ENCODE results near the gene PLB1. TPM values are rescaled to one million over a fixed set of nuclear protein-coding genes. Genes with fewer than 3 reads are reported as not detected.

Gene PLB1
- polyA plus RNA-seq, 2 of the 4 experiments (the other 2 are of a cell fraction), result 0.26 to 1.4 TPM

- DNase-seq (ENCODE audit: low read depth in 1 of 2, low spot score in 1 of 2) (no peak), ATAC-seq (no peak), FAIRE-seq (no peak)
- CTCF ChIA-PET, result interaction anchor here (1.5 to 12.5 kb wide), 5 partner anchors 9 to 41 kb away, joined by 3 to 159 read pairs (median 10); no protein-coding TSS in a partner anchor
- 79% methylated on average over 7 of the region's 7 CpGs for WGBS (ENCODE audit: missing lambda C conversion rate)
- no peak for TF ChIP-seq RCOR1 (IDR thresholded peaks at IDR 0.05; ENCODE audit: low read depth, low read length)
- no peak for TF ChIP-seq MAX (IDR thresholded peaks at IDR 0.05)
- TF ChIP-seq KDM1A (IDR thresholded peaks at IDR 0.05; ENCODE audit: low read depth), result no peak
- TF ChIP-seq CEBPB (IDR thresholded peaks at IDR 0.05), result 0 out of 4 replicates have a peak, but pooled peaks of 1 of the 2 experiments have one; percentile 35
- TF ChIP-seq USF2 (IDR thresholded peaks at IDR 0.05), result no peak
- no peak for TF ChIP-seq HMGXB4 (CRISPR knock-in tag; IDR thresholded peaks at IDR 0.05; ENCODE audit: borderline replicate concordance)
- no peak for TF ChIP-seq JUN (IDR thresholded peaks at IDR 0.05)
- Histone ChIP-seq H3K4me3 (no peak overlapping the region), H3K27ac (peak overlapping the region in 1 of 2 experiments; percentile 29; a peak in 1 of 6 replicates), H3K9me3 (no peaks in the 10 kb centered on the region), H3K4me2 (no peak overlapping the region), H3K4me1 (peaks cover 19% of the 10 kb centered on the region)
- POLR2A ChIA-PET, result interaction anchor here (0.8 kb wide), 1 partner anchor 40 kb away, joined by 3 read pairs; no protein-coding TSS in a partner anchor
Observed at GRCh38 chr2:28608500-28609424, 112.9 kb downstream of the PLB1 start.

- H3K27ac ChIP-seq, result peak overlapping the region; percentile 69 to 82
- H3K4me1 ChIP-seq, result peaks cover 19% of the 10 kb centered on the region
- no peaks in the 10 kb centered on the region for H3K9me3 ChIP-seq
- CTCF ChIA-PET, result interaction anchor here (1.5 to 12.5 kb wide), 5 partner anchors 11 to 43 kb away, joined by 3 to 159 read pairs (median 10); no protein-coding TSS in a partner anchor
- peak overlapping the region; percentile 48 for H3K4me2 ChIP-seq
- DNase-seq (ENCODE audit: low read depth in 1 of 2, low spot score in 1 of 2) (peak; percentile 84 to 95), FAIRE-seq (peak; percentile 43), ATAC-seq (peak; percentile 95)
- WGBS (ENCODE audit: missing lambda C conversion rate), result 17% methylated on average over 8 of the region's 8 CpGs
- POLR2A ChIA-PET, result interaction anchor here (1.0 to 1.4 kb wide), 2 partner anchors 27 to 141 kb away, joined by 3 to 7 read pairs; partner anchors contain the start of gene PPP1CB
- no peak overlapping the region for H3K4me3 ChIP-seq
- TF ChIP-seq CBX8 (IDR thresholded peaks at IDR 0.05), result no peak
- TF ChIP-seq ZC3H11A (IDR thresholded peaks at IDR 0.05), result no peak
- no peak for TF ChIP-seq FOSB (CRISPR knock-in tag; IDR thresholded peaks at IDR 0.05)
- TF ChIP-seq ZFP36 (IDR thresholded peaks at IDR 0.05; ENCODE audit: borderline replicate concordance, partially characterized antibody), result no peak
- TF ChIP-seq EP300 (IDR thresholded peaks at IDR 0.05), result peak in 1 of 2 experiments; percentile 33; a peak in 1 of 5 replicates
- TF ChIP-seq BCL3 (IDR thresholded peaks at IDR 0.05), result no peak
- no peak for TF ChIP-seq MAZ (IDR thresholded peaks at IDR 0.05; ENCODE audit: borderline replicate concordance, low read depth, low read length)
- no peak for TF ChIP-seq KDM5A (IDR thresholded peaks at IDR 0.05)
- no peak for TF ChIP-seq USF2 (IDR thresholded peaks at IDR 0.05)
- no peak for TF ChIP-seq HES2 (IDR thresholded peaks at IDR 0.05)
- no peak for TF ChIP-seq RNF2 (IDR thresholded peaks at IDR 0.05; ENCODE audit: borderline replicate concordance, low read depth)
- TF ChIP-seq BHLHE40 (IDR thresholded peaks at IDR 0.05; ENCODE audit: low read depth, low read length), result no peak
- no peak for TF ChIP-seq SREBF2 (IDR thresholded peaks at IDR 0.05)
- no peak for TF ChIP-seq ELK1 (IDR thresholded peaks at IDR 0.05; ENCODE audit: low read depth, low read length)
- TF ChIP-seq FOSL2 (IDR thresholded peaks at IDR 0.05), result peak; percentile 87
- peak; percentile 84 for TF ChIP-seq FOSL2 (CRISPR knock-in tag; IDR thresholded peaks at IDR 0.05)
- no peak for TF ChIP-seq HOXA7 (CRISPR knock-in tag; IDR thresholded peaks at IDR 0.05)
- TF ChIP-seq HOXB13 (CRISPR knock-in tag; IDR thresholded peaks at IDR 0.05; ENCODE audit: low read depth), result no peak
- no peak for TF ChIP-seq TFCP2L1 (CRISPR knock-in tag; IDR thresholded peaks at IDR 0.05)
- no peak for TF ChIP-seq PBX3 (IDR thresholded peaks at IDR 0.05)
- TF ChIP-seq CBX2 (IDR thresholded peaks at IDR 0.05; ENCODE audit: borderline replicate concordance, low read depth), result no peak
- TF ChIP-seq HDAC2 (IDR thresholded peaks at IDR 0.05), result no peak
Observed at GRCh38 chr2:28610583-28611201, 114.8 kb downstream of the PLB1 start.

Data from A549 (cell line).